Gastrocnemius medialis (tissue), 4 donors: Measurements from ENCODE around the gene FAM174A.

Source experiments
- CTCF ChIP-seq, 5 experiments: fragments of 450-650 bp in 3 of 5; fragments of 200-600 bp in 2 of 5; sonication (generic) in 2 of 5; IDR thresholded peaks in 4 of 5; conservative IDR thresholded peaks in 1 of 5; 1 replicate in 4 of 5; 2 replicates in 1 of 5; pipeline ENCODE4 v1.5.1; 2016 to 2019; ENCODE audit warnings: antibody characterized with exemption in 5 of 5, mild to moderate bottlenecking in 3 of 5, moderate library complexity in 3 of 5
- POLR2A ChIP-seq, 2 donors: fragments of 450-650 bp; IDR thresholded peaks; one replicate each; pipeline ENCODE4 v1.6.1; 2017; ENCODE audit warnings: antibody characterized with exemption in 2 of 2, mild to moderate bottlenecking in 2 of 2, moderate library complexity in 2 of 2

- no peak for TF ChIP-seq CTCF (IDR thresholded peaks at IDR 0.05 in 4 of 5, conservative IDR thresholded peaks at IDR 0.05 in 1 of 5)
- no peak for TF ChIP-seq POLR2A (IDR thresholded peaks at IDR 0.05)
Measured at GRCh38 chr5:100560860-100561259, 25.7 kb downstream of the FAM174A start.
